Gastrocnemius medialis (tissue), 4 donors: ENCODE data around the gene IFT88.

ENCODE experiments used
- CTCF ChIP-seq, 5 experiments: fragments of 450-650 bp in 3 of 5; fragments of 200-600 bp in 2 of 5; sonication (generic) in 2 of 5; IDR thresholded peaks in 4 of 5; conservative IDR thresholded peaks in 1 of 5; 1 replicate in 4 of 5; 2 replicates in 1 of 5; pipeline ENCODE4 v1.5.1; 2016 to 2019; ENCODE audit warnings: antibody characterized with exemption in 5 of 5, mild to moderate bottlenecking in 3 of 5, moderate library complexity in 3 of 5
- POLR2A ChIP-seq, 2 donors: fragments of 450-650 bp; IDR thresholded peaks; one replicate each; pipeline ENCODE4 v1.6.1; 2017; ENCODE audit warnings: antibody characterized with exemption in 2 of 2, mild to moderate bottlenecking in 2 of 2, moderate library complexity in 2 of 2

GRCh38 chr13:20682061-20682460, 115.1 kb downstream of the IFT88 start:
- TF ChIP-seq CTCF (IDR thresholded peaks at IDR 0.05 in 4 of 5, conservative IDR thresholded peaks at IDR 0.05 in 1 of 5) = no peak
- no peak for TF ChIP-seq POLR2A (IDR thresholded peaks at IDR 0.05)
